ENCODE results near the gene CAMTA1.

GRCh38 chr1:6898974-6899539 lies 113.8 kb downstream of the CAMTA1 start:
- no peak for TF ChIP-seq POLR2AphosphoS5 (IDR thresholded peaks at IDR 0.05)
- no peak for TF ChIP-seq POLR2A (IDR thresholded peaks at IDR 0.05)

Measured in stomach (tissue), 4 donors.